Smooth muscle cell of the brain vasculature (primary cell): ENCODE measurements around the gene SLC2A10.
"Not testable (repeated sequence)": the region's sequence is repeated elsewhere in the genome, so short reads cannot be mapped to it uniquely, and the experiment has no call there.

Source experiments
- DNase-seq: peaks from one replicate; pipeline ENCODE4 v3.0.0-alpha.2; 2012; ENCODE audit warnings: low read depth, low spot score

SLC2A10 gene

GRCh38 chr20:46709459-46710152 lies at the start of gene SLC2A10:
Gene SLC2A10, plus strand, starts transcription at chr20:46709649. Its CDS starts 88 bp downstream, at chr20:46709737.
- DNase-seq: no peak

GRCh38 chr20:46660487-46660886 lies 49.0 kb upstream of the SLC2A10 start:
- DNase-seq: no peak

GRCh38 chr20:46661659-46662058 lies 47.8 kb upstream of the SLC2A10 start:
- no peak for DNase-seq

- no peak for DNase-seq
These were observed 45.9 kb upstream of the SLC2A10 start for GRCh38 chr20:46663531-46663930.

GRCh38 chr20:46665602-46666001 lies 43.8 kb upstream of the SLC2A10 start:
- no peak for DNase-seq

GRCh38 chr20:46666306-46666705 lies 43.1 kb upstream of the SLC2A10 start:
- no peak for DNase-seq

- no peak for DNase-seq
These were observed 42.5 kb upstream of the SLC2A10 start for GRCh38 chr20:46666818-46667515.

GRCh38 chr20:46670228-46670584 lies 39.2 kb upstream of the SLC2A10 start:
- DNase-seq: no peak

- no peak for DNase-seq
These were observed 38.6 kb upstream of the SLC2A10 start for GRCh38 chr20:46670585-46671584.

GRCh38 chr20:46671866-46672542 lies 37.4 kb upstream of the SLC2A10 start:
- no peak for DNase-seq

- DNase-seq: no peak
These were observed 36.8 kb upstream of the SLC2A10 start for GRCh38 chr20:46672543-46673148.

- no peak for DNase-seq
These were observed 35.8 kb upstream of the SLC2A10 start for GRCh38 chr20:46673394-46674252.

- peak; percentile 90 for DNase-seq
These were observed 35.0 kb upstream of the SLC2A10 start for GRCh38 chr20:46674253-46675083.

GRCh38 chr20:46676649-46677316 lies 32.7 kb upstream of the SLC2A10 start:
- DNase-seq: not testable (repeated sequence)

GRCh38 chr20:46677608-46678007 lies 31.8 kb upstream of the SLC2A10 start:
- no peak for DNase-seq

GRCh38 chr20:46678516-46678915 lies 30.9 kb upstream of the SLC2A10 start:
- DNase-seq: no peak

- DNase-seq: no peak
These were observed 28.8 kb upstream of the SLC2A10 start for GRCh38 chr20:46680684-46681031.

GRCh38 chr20:46681032-46681854 lies 28.2 kb upstream of the SLC2A10 start:
- DNase-seq: no peak
